Keratinocyte (primary cell): ENCODE results near the gene MDN1.

Source experiments
- CTCF ChIP-seq, 3 experiments: IDR thresholded peaks in 1 of 3; conservative IDR thresholded peaks in 1 of 3; optimal IDR thresholded peaks in 1 of 3; 2 replicates in 2 of 3; 3 replicates in 1 of 3; pipeline versions ENCODE3 to v1.5.1; 2011; ENCODE audit warnings: low read length in 3 of 3, mild to moderate bottlenecking in 3 of 3, moderate library complexity in 2 of 3, control low read depth in 1 of 3, inconsistent platforms in 1 of 3; ENCODE audit not compliant: insufficient read depth in 2 of 3; ENCODE audit errors: extremely low read depth in 1 of 3
- EZH2 ChIP-seq: IDR thresholded peaks from one replicate; pipeline ENCODE4 v1.6.1; 2012; ENCODE audit warnings: inconsistent platforms, mild to moderate bottlenecking, low read length, moderate library complexity

- TF ChIP-seq CTCF (optimal IDR thresholded peaks at IDR 0.05 in 1 of 3, IDR thresholded peaks at IDR 0.05 in 1 of 3, conservative IDR thresholded peaks at IDR 0.05 in 1 of 3; ENCODE audit: extremely low read depth in 1 of 3, insufficient read depth in 2 of 3, low read length in 3 of 3), result no peak
- no peak for TF ChIP-seq EZH2
Observed at GRCh38 chr6:89819336-89820130, at the start of gene MDN1.
